Neural cell (in vitro differentiated cells): ENCODE data around the gene UNC5C.

Experiments
- CTCF ChIP-seq: fragments of 450-650 bp; IDR thresholded peaks from 2 replicates; pipeline ENCODE4 v1.5.1; 2014; ENCODE audit warnings: antibody characterized with exemption, mild to moderate bottlenecking, moderate library complexity; ENCODE audit not compliant: poor library complexity, severe bottlenecking
- EP300 ChIP-seq: fragments of 450-650 bp; conservative IDR thresholded peaks from 2 replicates; pipeline ENCODE4 v1.6.1; 2014; ENCODE audit warnings: antibody characterized with exemption, mild to moderate bottlenecking, moderate library complexity; ENCODE audit not compliant: poor library complexity, severe bottlenecking
- EZH2 ChIP-seq: fragments of 200-600, 300-800 bp; shearing (Covaris generic), sonication (generic); IDR thresholded peaks from 2 replicates; pipeline ENCODE4 v1.6.1; 2014; ENCODE audit warnings: antibody characterized with exemption, low read length, borderline replicate concordance, mild to moderate bottlenecking; ENCODE audit not compliant: insufficient read depth, poor library complexity, severe bottlenecking
- POLR2AphosphoS5 ChIP-seq: IDR thresholded peaks from 2 replicates; pipeline ENCODE4 v1.6.1; 2012
- SMC3 ChIP-seq: fragments of 450-650 bp; conservative IDR thresholded peaks from 2 replicates; pipeline ENCODE4 v1.6.1; 2014; ENCODE audit warnings: antibody characterized with exemption, mild to moderate bottlenecking, moderate library complexity; ENCODE audit not compliant: poor library complexity
- TAF1 ChIP-seq: IDR thresholded peaks from 2 replicates; pipeline ENCODE4 v1.6.1; 2012; ENCODE audit warnings: low read depth

- TF ChIP-seq CTCF, result no peak
- TF ChIP-seq SMC3, result no peak
- no peak for TF ChIP-seq EP300
- no peak for TF ChIP-seq EZH2
- no peak for TF ChIP-seq POLR2AphosphoS5
- no peak for TF ChIP-seq TAF1
These were observed 299.2 kb downstream of the UNC5C start for GRCh38 chr4:95249426-95250021.
